Chondrocyte (in vitro differentiated cells): ENCODE measurements around the gene VMAC. TPM values are rescaled to one million over a fixed set of nuclear protein-coding genes. Genes with fewer than 3 reads are reported as not detected.

Experiments used
- DNase-seq: peaks from one replicate; pipeline ENCODE4 v3.0.0; 2021; ENCODE audit warnings: mixed read lengths, low spot score
- H3K27ac Mint-ChIP-seq: one replicate; pipeline ENCODE4 v1.8.0; 2021; ENCODE audit warnings: mild to moderate bottlenecking, moderate library complexity, mixed read lengths; ENCODE audit not compliant: unreplicated experiment
- H3K27me3 Mint-ChIP-seq: 2 replicates; pipeline ENCODE4 v1.8.0; 2021; ENCODE audit warnings: low read depth, mixed read lengths
- H3K36me3 Mint-ChIP-seq: 2 replicates; pipeline ENCODE4 v1.8.0; 2021; ENCODE audit warnings: low read depth, mixed read lengths
- H3K4me1 Mint-ChIP-seq: 2 replicates; pipeline ENCODE4 v1.8.0; 2021; ENCODE audit warnings: low read depth, mild to moderate bottlenecking, mixed read lengths
- H3K4me3 Mint-ChIP-seq: one replicate; pipeline ENCODE4 v1.8.0; 2021; ENCODE audit warnings: mild to moderate bottlenecking, moderate library complexity, mixed read lengths; ENCODE audit not compliant: unreplicated experiment
- H3K9me3 Mint-ChIP-seq: 2 replicates; pipeline ENCODE4 v1.8.0; 2021; ENCODE audit warnings: low read depth, mixed read lengths
- total RNA-seq: library from RNA; stranded (reverse); gene quantifications from 3 replicates; pipeline ENCODE4 v1.2.1, GENCODE V29; 2021
- TF ChIP-seq, protein P1 (sequence below): fragments of 200-600 bp; sonication (generic); IDR thresholded peaks from 2 replicates; pipeline ENCODE4 v1.5.0; 2021; ENCODE audit warnings: antibody characterized with exemption, mild to moderate bottlenecking, moderate library complexity

The VMAC gene
- total RNA-seq, 1 donor from 2014 or later, result 6.1 TPM

DNA sequence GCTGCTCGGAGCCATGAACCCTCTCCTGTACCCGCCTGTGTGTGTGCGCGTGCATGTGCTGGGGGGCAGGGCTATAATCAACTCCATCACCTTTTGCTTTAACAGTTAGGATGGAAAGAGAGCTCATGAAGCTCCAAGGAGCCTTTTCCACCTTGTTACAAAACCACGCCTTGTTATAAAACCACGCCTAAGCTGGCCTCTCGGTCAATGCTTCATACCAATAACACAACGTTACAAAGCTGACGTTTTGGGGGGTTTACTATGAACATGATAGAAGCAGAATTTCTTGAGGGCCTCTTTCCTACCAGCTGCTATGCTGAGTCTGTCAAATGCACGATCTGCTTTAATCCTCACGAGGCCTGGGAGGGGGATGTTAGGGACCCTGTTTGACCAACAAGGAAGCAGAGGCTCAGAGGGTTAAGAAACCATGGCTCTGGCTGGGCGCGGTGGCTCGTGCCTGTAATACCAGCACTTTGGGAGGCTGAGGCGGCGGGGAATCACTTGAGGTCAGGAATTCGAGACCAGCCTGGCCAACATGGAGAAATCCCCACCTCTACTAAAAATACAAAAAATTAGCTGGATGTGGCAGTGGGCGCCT, 21.3 kb downstream of the VMAC start:
- Mint-ChIP-seq H3K36me3 (peaks cover 32% of the 10 kb centered on the region), H3K9me3 (no peaks in the 10 kb centered on the region), H3K4me1 (peaks cover 3% of the 10 kb centered on the region), H3K27ac (no peak overlapping the region), H3K4me3 (no peak overlapping the region), H3K27me3 (no peaks in the 10 kb centered on the region)
- TF ChIP-seq, protein P1, sequence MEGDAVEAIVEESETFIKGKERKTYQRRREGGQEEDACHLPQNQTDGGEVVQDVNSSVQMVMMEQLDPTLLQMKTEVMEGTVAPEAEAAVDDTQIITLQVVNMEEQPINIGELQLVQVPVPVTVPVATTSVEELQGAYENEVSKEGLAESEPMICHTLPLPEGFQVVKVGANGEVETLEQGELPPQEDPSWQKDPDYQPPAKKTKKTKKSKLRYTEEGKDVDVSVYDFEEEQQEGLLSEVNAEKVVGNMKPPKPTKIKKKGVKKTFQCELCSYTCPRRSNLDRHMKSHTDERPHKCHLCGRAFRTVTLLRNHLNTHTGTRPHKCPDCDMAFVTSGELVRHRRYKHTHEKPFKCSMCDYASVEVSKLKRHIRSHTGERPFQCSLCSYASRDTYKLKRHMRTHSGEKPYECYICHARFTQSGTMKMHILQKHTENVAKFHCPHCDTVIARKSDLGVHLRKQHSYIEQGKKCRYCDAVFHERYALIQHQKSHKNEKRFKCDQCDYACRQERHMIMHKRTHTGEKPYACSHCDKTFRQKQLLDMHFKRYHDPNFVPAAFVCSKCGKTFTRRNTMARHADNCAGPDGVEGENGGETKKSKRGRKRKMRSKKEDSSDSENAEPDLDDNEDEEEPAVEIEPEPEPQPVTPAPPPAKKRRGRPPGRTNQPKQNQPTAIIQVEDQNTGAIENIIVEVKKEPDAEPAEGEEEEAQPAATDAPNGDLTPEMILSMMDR, result no peak
- DNase-seq, result no peak

DNA sequence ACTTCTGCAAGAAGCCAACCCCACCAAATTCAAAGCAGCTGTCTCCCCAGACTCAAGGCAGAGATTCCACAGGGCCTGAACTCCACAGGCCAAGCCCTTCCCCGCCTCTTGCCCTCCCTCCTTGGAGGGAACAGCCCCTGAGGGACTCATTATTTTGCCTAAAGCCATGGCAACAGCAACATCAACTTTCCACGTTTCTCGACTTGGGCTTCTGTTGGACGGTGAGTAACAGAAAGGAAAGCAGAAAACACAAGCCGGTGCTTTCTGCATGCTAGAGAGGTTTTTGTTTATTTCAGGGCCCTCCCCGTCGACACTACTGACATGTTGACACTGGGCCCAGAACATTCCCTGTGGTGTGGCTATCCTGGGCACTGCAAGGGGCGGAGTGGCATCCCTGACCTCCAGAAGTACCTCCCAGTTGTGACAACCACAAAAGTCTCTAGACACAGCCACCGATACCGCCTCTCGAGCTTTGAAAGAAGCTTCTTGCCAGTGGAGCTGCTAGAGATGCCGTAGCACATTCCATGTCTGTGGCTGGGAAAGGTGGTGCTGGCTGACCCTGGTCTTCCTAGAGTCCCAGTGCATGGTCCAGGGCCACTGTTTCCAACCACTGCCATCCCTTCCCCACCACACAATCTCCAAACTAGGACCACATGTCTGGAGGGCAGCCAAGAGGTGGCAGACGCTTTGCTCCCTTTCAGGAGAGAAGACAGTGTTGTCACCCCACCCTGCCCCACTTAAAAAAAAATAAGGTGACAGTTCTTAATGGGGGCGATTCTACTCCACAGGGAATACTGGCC, 22.2 kb downstream of the VMAC start:
- DNase-seq, result no peak
- Mint-ChIP-seq H3K27ac (no peak overlapping the region), H3K27me3 (no peaks in the 10 kb centered on the region)

DNA sequence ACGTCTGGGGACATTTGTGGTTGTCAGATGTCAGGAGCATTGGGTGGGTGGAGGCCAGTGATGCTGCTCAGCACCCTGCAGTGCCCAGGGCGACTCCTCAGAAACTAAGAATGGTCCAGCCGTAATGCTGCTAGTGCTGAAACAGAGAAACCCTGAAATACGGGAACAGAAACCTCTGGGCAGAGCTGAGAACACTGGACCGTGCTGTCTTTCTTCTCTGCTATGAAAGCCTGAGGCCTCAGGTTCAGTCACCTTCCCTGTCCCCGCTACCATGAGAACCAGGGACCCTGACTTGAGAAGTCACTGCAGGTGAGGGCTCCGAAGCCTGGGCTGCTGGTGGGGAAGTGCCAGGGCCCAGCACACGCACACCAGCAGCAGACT, 22.8 kb downstream of the VMAC start:
- no peaks in the 10 kb centered on the region for H3K9me3 Mint-ChIP-seq

More for the DNA sequence above, 22.2 kb downstream of the VMAC start:
- H3K36me3 Mint-ChIP-seq, result peaks cover 30% of the 10 kb centered on the region
- TF ChIP-seq, protein P1, result no peak
- no peak overlapping the region for H3K4me3 Mint-ChIP-seq
- H3K4me1 Mint-ChIP-seq, result peaks cover 3% of the 10 kb centered on the region
- no peaks in the 10 kb centered on the region for H3K9me3 Mint-ChIP-seq

DNA sequence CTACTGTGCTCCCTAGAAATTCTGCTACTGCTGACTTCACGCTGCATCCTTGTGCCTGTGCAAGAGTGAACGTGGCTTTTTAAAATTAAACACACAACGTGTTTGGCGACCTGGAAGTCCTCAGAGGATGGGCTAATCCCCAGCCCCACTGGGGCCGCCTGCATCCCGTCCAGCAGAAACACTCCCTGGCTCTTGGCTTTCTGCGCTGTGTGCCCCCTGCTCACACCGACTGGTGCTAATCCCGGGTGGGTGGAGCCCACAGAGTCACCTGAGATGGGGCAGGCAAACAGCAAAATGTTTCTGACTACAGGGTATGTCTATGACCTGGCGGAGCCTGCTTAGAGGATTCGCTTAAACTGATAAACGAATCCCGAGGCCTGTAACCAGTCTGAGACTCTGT, 24.5 kb downstream of the VMAC start:
- Mint-ChIP-seq H3K4me1 (peaks cover 5% of the 10 kb centered on the region), H3K27ac (no peak overlapping the region), H3K36me3 (peaks cover 23% of the 10 kb centered on the region), H3K4me3 (no peak overlapping the region), H3K9me3 (no peaks in the 10 kb centered on the region), H3K27me3 (no peaks in the 10 kb centered on the region)
- DNase-seq, result no peak
- TF ChIP-seq, protein P1, result no peak

More for the DNA sequence above, 22.8 kb downstream of the VMAC start:
- TF ChIP-seq, protein P1, result no peak
- no peak overlapping the region for H3K4me3 Mint-ChIP-seq
- H3K4me1 Mint-ChIP-seq, result peaks cover 3% of the 10 kb centered on the region
- peaks cover 30% of the 10 kb centered on the region for H3K36me3 Mint-ChIP-seq
- no peak overlapping the region for H3K27ac Mint-ChIP-seq
- no peaks in the 10 kb centered on the region for H3K27me3 Mint-ChIP-seq
- no peak for DNase-seq

DNA sequence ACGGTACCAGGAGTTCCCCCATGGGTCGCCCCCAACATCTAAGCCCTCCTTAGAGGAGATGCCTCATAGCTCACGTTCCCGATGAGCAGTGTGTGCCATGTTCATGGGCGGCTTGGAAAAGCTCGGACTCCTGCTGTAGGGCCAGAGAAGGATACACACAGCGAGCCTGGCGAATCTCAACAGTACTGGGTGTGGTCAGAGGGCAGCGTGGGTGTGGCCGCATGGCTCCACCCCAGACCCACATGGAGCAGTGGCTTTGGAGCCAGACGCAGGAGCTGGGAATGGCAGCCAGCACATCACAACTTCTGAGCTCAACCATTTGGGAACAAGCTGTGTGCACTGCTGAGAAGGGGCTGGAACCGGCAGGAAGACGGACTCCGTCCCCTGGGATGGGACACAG, 25.0 kb downstream of the VMAC start:
- H3K27me3 Mint-ChIP-seq, result no peaks in the 10 kb centered on the region
- no peak overlapping the region for H3K4me3 Mint-ChIP-seq
- DNase-seq, result no peak
- H3K4me1 Mint-ChIP-seq, result peaks cover 9% of the 10 kb centered on the region
- TF ChIP-seq, protein P1, result no peak
- no peaks in the 10 kb centered on the region for H3K9me3 Mint-ChIP-seq
- peaks cover 22% of the 10 kb centered on the region for H3K36me3 Mint-ChIP-seq
- peak overlapping the region; percentile 27 for H3K27ac Mint-ChIP-seq
